Endothelial cell of coronary artery (primary cell): ENCODE measurements around the gene TACR3. TPM values are rescaled to one million over a fixed set of nuclear protein-coding genes. Genes with fewer than 3 reads are reported as not detected.

ENCODE experiments used
- total RNA-seq: library from RNA; depleted of rRNA; stranded (reverse); fragments of >200 nt; gene quantifications from 2 replicates; pipeline ENCODE4 v1.2.3, GENCODE V29; 2014

Gene TACR3
- under 0.01 TPM in 1 of 2 replicates, not detected in the other for total RNA-seq

GRCh38 chr4:103719830-103720207 lies at the start of gene TACR3:
Gene TACR3 (minus strand): TSS chr4:103719985. CDS start chr4:103719675, 310 bp downstream.

